HepG2 (cell line): ENCODE measurements around the gene TMEM252. TPM values are rescaled to one million over a fixed set of nuclear protein-coding genes. Genes with fewer than 3 reads are reported as not detected.

Experiments used
- ATAC-seq: fragments of 200-7000 bp; cut with Tn5 transposase; 3 replicates; pipeline ENCODE4 v1.9.1; 2020; ENCODE audit warnings: mild to moderate bottlenecking, moderate library complexity
- BruUV-seq: library from RNA; stranded (reverse); fragments of 400-500 nt; replicated peaks from 2 replicates; lab custom pipeline; 2021; lab: Mats Ljungman, UMichigan
- CTCF ChIA-PET: fragments of 300-600 bp; formaldehyde crosslinking; extraction: SDS; loops from one replicate; lab custom pipeline; 2021; ENCODE audit warnings: low total read pairs, inconsistent platforms, low intra/inter-chr PET ratio; lab: Yijun Ruan, JAX
- POLR2A ChIA-PET: fragments of 350-600 bp; sonication (Branson Sonifier 250); formaldehyde crosslinking; loops from one replicate; lab custom pipeline; 2020; ENCODE audit warnings: antibody characterized with exemption, inconsistent platforms; lab: Yijun Ruan, JAX
- DNase-seq: peaks from one replicate; pipeline ENCODE4 v3.0.0-alpha.2; 2015; ENCODE audit warnings: low spot score
- FAIRE-seq: peaks from 3 replicates; lab custom pipeline; 2011; peaks lifted over from hg19 to GRCh38; lab: Jason Lieb, UNC
- H2AFZ ChIP-seq: one replicate; pipeline ENCODE4 v1.6.1; 2011; ENCODE audit warnings: low read length, inconsistent platforms
- H3K27ac ChIP-seq: fragments of 300-600 bp; 3 replicates; pipeline ENCODE4 v1.8.0; 2011; ENCODE audit warnings: mixed run types, mild to moderate bottlenecking, mixed read lengths, low read length, inconsistent platforms; ENCODE audit not compliant: insufficient read depth; ENCODE audit errors: extremely low read length
- H3K27me3 ChIP-seq, 2 experiments: fragments of 200-600 bp in 1 of 2; 2 replicates in 1 of 2; 3 replicates in 1 of 2; pipeline versions ENCODE4 v1.6.0 to v1.8.0; 2011; ENCODE audit warnings: low read length in 2 of 2, mild to moderate bottlenecking in 2 of 2, moderate library complexity in 2 of 2, inconsistent platforms in 1 of 2; ENCODE audit not compliant: insufficient read depth in 2 of 2, control insufficient read depth in 1 of 2
- H3K36me3 ChIP-seq, 2 experiments: fragments of 200-600 bp in 1 of 2; replicated peaks in 1 of 2; 2 replicates in 1 of 2; 3 replicates in 1 of 2; pipeline versions ENCODE4 v1.5.1 to v1.8.0; 2011; ENCODE audit warnings: low read length in 2 of 2, inconsistent platforms in 1 of 2; ENCODE audit not compliant: insufficient read depth in 2 of 2, control insufficient read depth in 1 of 2
- H3K4me1 ChIP-seq: 2 replicates; pipeline ENCODE4 v1.5.1; 2012; ENCODE audit warnings: low read length, inconsistent platforms; ENCODE audit not compliant: insufficient read depth
- H3K4me2 ChIP-seq: 2 replicates; pipeline ENCODE4 v1.6.0; 2011; ENCODE audit warnings: low read depth, low read length, inconsistent platforms
- H3K4me3 ChIP-seq, 3 experiments: fragments of 200-600 bp in 1 of 3; sonication (generic), shearing (Covaris generic) in 1 of 3; replicated peaks in 1 of 3; 2 replicates each; pipeline ENCODE4 v1.5.1; 2011 to 2016; ENCODE audit warnings: low read length in 3 of 3, inconsistent platforms in 2 of 3, low read depth in 2 of 3, mild to moderate bottlenecking in 2 of 3, control low read depth in 1 of 3, mixed read lengths in 1 of 3; ENCODE audit not compliant: insufficient read depth in 1 of 3
- H3K79me2 ChIP-seq: one replicate; pipeline ENCODE4 v1.6.1; 2011; ENCODE audit warnings: low read length, inconsistent platforms; ENCODE audit not compliant: insufficient read depth
- H3K9ac ChIP-seq: 2 replicates; pipeline ENCODE4 v1.6.0; 2011; ENCODE audit warnings: mild to moderate bottlenecking, low read depth, low read length, inconsistent platforms; ENCODE audit not compliant: insufficient read depth
- H3K9me3 ChIP-seq: 2 replicates; pipeline ENCODE4 v1.5.1; 2012; ENCODE audit warnings: mild to moderate bottlenecking, low read length
- H4K20me1 ChIP-seq: 2 replicates; pipeline ENCODE4 v1.6.0; 2011; ENCODE audit warnings: inconsistent platforms, mild to moderate bottlenecking, low read length, moderate library complexity; ENCODE audit not compliant: insufficient read depth
- CHD2 ChIP-seq: IDR thresholded peaks from 2 replicates; pipeline ENCODE4 v1.6.1; 2011; ENCODE audit warnings: low read depth, low read length, improper control_type of control experiment
- FOXK1 ChIP-seq: sonication (generic); formaldehyde crosslinking; IDR thresholded peaks from 2 replicates; pipeline ENCODE4 v1.4.0; 2020; ENCODE audit warnings: low read depth, missing genetic modification reagents, borderline replicate concordance
- MAFF ChIP-seq: IDR thresholded peaks from 2 replicates; pipeline ENCODE4 v1.6.1; 2011; ENCODE audit warnings: low read depth, low read length, improper control_type of control experiment
- NR2F2 ChIP-seq: IDR thresholded peaks from 2 replicates; pipeline ENCODE4 v1.6.1; 2012; ENCODE audit warnings: low read depth, inconsistent platforms, borderline replicate concordance
- ZFX ChIP-seq: sonication (generic); formaldehyde crosslinking; IDR thresholded peaks from 2 replicates; pipeline ENCODE4 v1.4.0; 2020; ENCODE audit warnings: mild to moderate bottlenecking, low read depth, missing genetic modification reagents, moderate library complexity
- ZKSCAN5 ChIP-seq: sonication (generic); formaldehyde crosslinking; IDR thresholded peaks from 2 replicates; pipeline ENCODE4 v1.5.1; 2020; ENCODE audit warnings: mild to moderate bottlenecking, missing genetic modification reagents
- ZNF629 ChIP-seq: sonication (generic); formaldehyde crosslinking; conservative IDR thresholded peaks from 2 replicates; pipeline ENCODE4 v1.5.0; 2020; ENCODE audit warnings: missing genetic modification reagents
- WGBS: methylation state at CpG from one replicate; pipeline ENCODE4 v1.1.6; 2017; ENCODE audit warnings: low lambda C conversion rate; 5-methylcytosine and 5-hydroxymethylcytosine counted together
- in situ Hi-C: cut with HindIII; loops from 2 replicates; pipeline ENCODE4 v1.10.0; 2017; ENCODE audit warnings: low pct_unique_long_range_greater_than_20kb; ENCODE audit not compliant: extremely low pct_ligation_motif_present
- intact Hi-C: fragments of 100-400 bp; cut with micrococcal nuclease; formaldehyde crosslinking; loops from one replicate; pipeline ENCODE4 v1.10.0; 2022; ENCODE audit not compliant: unreplicated experiment
- polyA plus RNA-seq, 8 experiments: library from polyadenylated mRNA; depleted of rRNA in 3 of 8; stranded (reverse) in 7 of 8; unstranded in 1 of 8; fragments of >200 nt; fragmentation: Illumina TruSeq in 4 of 8; extraction: Trizol in 4 of 8; gene quantifications; 2 replicates each; pipeline versions ENCODE4 v1.2.1 to v1.2.3, GENCODE V29; 2011 to 2016; ENCODE audit warnings: low read depth in 4 of 8, missing spikeins in 1 of 8, mixed read lengths in 1 of 8; ENCODE audit not compliant: insufficient read depth in 1 of 8
- total RNA-seq, 5 experiments: library from RNA; depleted of rRNA; stranded (reverse); fragments of >200 nt; fragmentation: Illumina TruSeq; extraction: Trizol; gene quantifications; 2 replicates each; pipeline ENCODE4 v1.2.3, GENCODE V29; 2016; ENCODE audit warnings: low read depth in 1 of 5
- TF ChIP-seq, protein P1 (sequence below): sonication (generic); formaldehyde crosslinking; IDR thresholded peaks from 2 replicates; pipeline ENCODE4 v1.8.1; 2022; ENCODE audit warnings: mild to moderate bottlenecking, missing genetic modification reagents

The TMEM252 gene
- total and polyA plus RNA-seq, 2 of the 13 experiments (the other 11 are each of a cell fraction or from before 2014, with no cell fraction given), result not detected

DNA sequence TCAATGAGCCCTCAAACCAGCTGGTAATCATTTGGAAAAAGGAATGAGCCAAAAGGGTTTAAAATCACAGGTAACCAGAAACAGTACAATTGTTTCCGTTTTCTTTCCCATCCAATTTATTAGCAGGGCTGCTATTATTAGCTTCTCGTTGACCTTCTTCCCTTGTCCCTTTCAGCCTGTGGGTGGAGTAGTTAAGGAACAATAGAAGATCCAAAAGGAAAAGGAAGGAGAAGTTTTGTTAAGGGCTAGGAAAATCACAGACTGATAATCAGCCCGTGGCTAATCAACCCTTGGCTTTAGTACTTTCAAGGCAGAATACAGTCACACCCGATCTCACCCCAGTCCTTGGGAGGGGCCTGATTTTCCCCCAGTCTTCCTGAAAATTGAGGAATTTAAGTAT is 38.4 kb downstream of the TMEM252 start:
- CTCF ChIA-PET, result no interaction called here
- H3K79me2 ChIP-seq, result no peaks in the 10 kb centered on the region
- POLR2A ChIA-PET, result no interaction called here
- peaks cover 29% of the 10 kb centered on the region for H3K4me1 ChIP-seq
- no peaks in the 10 kb centered on the region for H4K20me1 ChIP-seq
- no peaks in the 10 kb centered on the region for H3K36me3 ChIP-seq
- WGBS, result 13% methylated on average over 4 of the region's 4 CpGs
- no peak overlapping the region for H3K9ac ChIP-seq
- DNase-seq, result no peak
- in situ Hi-C loops, result no loop called here
- no peak for ATAC-seq
- no peak overlapping the region for H2AFZ ChIP-seq
- TF ChIP-seq ZKSCAN5 (CRISPR knock-in tag), result no peak
- TF ChIP-seq FOXK1 (CRISPR knock-in tag), result no peak
- no peak for TF ChIP-seq ZNF629 (CRISPR knock-in tag)
- TF ChIP-seq, protein P1, sequence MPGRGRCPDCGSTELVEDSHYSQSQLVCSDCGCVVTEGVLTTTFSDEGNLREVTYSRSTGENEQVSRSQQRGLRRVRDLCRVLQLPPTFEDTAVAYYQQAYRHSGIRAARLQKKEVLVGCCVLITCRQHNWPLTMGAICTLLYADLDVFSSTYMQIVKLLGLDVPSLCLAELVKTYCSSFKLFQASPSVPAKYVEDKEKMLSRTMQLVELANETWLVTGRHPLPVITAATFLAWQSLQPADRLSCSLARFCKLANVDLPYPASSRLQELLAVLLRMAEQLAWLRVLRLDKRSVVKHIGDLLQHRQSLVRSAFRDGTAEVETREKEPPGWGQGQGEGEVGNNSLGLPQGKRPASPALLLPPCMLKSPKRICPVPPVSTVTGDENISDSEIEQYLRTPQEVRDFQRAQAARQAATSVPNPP, result no peak
- TF ChIP-seq MAFF, result no peak
- no peak for TF ChIP-seq NR2F2
- TF ChIP-seq CHD2, result no peak
- TF ChIP-seq ZFX (CRISPR knock-in tag), result no peak
- no peak for FAIRE-seq
- peaks cover 0 to 3% of the 10 kb centered on the region in 2 experiments; a peak in 1 of 5 replicates for H3K27me3 ChIP-seq
- no peaks in the 10 kb centered on the region for H3K9me3 ChIP-seq
- no peak overlapping the region for H3K4me3 ChIP-seq
- H3K4me2 ChIP-seq, result no peak overlapping the region
- intact Hi-C loops, result no loop called here
- H3K27ac ChIP-seq, result no peak overlapping the region
- BruUV-seq, result no TSS peak
